Cardiac fibroblast (primary cell): Measurements from ENCODE around the gene MYH15.

Experiments
- DNase-seq, 2 donors: peaks; one replicate each; pipeline versions ENCODE4 v3.0.0 to v3.0.0-alpha.2; 2010; ENCODE audit warnings: low read depth in 2 of 2
- H3K4me3 ChIP-seq, 2 donors: replicated peaks in 1 of 2; 1 replicate in 1 of 2; 2 replicates in 1 of 2; pipeline ENCODE4 v1.5.1; 2011; ENCODE audit warnings: low read depth in 2 of 2, low read length in 2 of 2, mild to moderate bottlenecking in 2 of 2, moderate library complexity in 1 of 2
- TF ChIP-seq, protein P1 (sequence below): IDR thresholded peaks from one replicate; pipeline ENCODE4 v1.5.1; 2011; ENCODE audit warnings: low read depth, mild to moderate bottlenecking, low read length, inconsistent platforms

The MYH15 gene

DNA sequence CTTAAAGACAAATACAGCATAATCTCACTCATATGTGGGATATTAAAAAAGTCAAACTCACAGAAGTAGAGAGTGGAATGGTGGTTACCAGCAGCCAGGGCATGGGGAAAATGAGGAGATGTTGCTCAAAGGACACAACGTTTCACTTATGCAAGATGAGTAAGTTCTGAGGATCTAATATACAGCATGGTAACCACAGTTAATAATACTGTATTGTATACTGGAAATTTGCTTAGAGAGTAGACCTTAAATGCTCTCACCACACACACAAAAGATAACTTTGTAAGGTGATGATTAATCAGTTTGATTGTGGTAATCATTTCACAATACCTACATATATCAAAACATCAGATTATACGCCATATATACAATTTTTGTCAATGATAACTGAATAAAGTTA is 60.0 kb downstream of the MYH15 start:
- DNase-seq, result no peak
- TF ChIP-seq, protein P1, sequence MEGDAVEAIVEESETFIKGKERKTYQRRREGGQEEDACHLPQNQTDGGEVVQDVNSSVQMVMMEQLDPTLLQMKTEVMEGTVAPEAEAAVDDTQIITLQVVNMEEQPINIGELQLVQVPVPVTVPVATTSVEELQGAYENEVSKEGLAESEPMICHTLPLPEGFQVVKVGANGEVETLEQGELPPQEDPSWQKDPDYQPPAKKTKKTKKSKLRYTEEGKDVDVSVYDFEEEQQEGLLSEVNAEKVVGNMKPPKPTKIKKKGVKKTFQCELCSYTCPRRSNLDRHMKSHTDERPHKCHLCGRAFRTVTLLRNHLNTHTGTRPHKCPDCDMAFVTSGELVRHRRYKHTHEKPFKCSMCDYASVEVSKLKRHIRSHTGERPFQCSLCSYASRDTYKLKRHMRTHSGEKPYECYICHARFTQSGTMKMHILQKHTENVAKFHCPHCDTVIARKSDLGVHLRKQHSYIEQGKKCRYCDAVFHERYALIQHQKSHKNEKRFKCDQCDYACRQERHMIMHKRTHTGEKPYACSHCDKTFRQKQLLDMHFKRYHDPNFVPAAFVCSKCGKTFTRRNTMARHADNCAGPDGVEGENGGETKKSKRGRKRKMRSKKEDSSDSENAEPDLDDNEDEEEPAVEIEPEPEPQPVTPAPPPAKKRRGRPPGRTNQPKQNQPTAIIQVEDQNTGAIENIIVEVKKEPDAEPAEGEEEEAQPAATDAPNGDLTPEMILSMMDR, result no peak
- H3K4me3 ChIP-seq, result no peak overlapping the region

DNA sequence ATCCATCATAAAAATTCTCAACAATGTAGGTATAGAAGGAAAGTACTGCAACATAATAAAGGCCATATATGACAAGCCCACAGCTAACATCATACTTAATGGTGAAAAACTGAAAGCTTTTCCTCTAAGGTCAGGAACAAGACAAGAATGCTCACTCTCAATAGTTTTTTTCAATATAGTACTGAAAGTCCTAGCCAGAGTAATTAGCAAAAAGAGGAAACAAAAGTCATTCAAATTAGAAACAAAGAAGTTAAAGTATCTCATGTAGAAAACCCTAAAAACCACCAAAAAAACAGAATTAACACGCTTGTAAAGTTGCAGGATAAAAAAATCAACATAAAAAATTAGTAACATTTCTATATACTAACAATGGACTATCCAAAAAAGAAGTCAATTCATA is 61.8 kb downstream of the MYH15 start:
- no peak overlapping the region for H3K4me3 ChIP-seq
- TF ChIP-seq, protein P1, result no peak
- no peak for DNase-seq

DNA sequence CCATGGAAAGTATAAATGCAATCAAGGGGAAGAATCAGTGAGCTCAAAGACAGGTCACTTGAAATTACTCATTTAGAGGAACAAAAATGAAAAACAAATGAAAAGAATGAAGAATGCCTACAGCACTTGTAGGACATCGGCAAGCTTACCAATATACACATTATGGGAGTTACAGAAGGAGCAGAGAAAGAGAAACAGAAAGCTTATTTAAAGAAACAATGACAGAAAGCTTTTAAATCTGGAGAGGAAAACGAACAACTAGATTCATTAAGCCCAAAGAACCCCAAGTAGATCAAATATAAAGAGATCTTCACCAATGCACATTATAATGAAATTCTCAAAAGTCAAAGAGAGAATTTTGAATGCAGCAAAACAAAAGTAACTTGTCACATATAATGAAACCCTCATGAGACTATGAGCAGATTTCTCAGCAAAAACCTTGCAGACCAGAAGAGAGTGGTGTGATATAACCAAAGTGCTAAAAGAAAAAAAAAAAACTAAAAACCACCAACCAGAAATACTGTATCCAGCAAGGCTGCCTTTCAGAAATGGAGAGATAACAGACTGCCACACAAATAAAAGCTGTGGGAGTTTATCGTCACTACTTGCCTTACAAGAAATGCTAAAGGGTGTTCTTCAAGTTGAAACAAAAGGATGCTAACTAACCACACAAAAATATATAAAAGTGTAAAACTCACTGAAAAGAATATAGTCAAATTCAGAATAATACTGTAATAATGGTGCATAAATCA is 63.1 kb downstream of the MYH15 start:
- no peak for DNase-seq
- H3K4me3 ChIP-seq, result no peak overlapping the region
- TF ChIP-seq, protein P1, result no peak

DNA sequence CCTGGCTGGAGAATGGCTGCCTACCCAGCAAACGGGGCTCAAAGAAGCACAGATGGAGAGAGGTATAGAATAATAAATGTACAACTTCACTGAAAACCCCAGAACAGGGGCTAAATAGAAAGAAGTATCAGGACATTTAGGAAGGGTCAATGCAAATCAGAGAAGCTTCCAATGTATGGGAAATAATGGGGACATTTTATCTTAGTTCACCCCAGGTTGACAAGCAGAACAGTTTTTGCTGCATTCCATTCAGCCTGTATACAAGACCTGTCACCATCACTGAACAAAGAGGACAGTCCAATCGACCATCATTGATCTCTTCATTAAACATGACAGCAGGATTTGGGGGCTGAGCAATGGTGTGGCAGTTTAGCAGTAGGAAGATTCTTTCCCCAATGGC is 68.1 kb downstream of the MYH15 start:
- H3K4me3 ChIP-seq, result no peak overlapping the region
- DNase-seq, result no peak
- TF ChIP-seq, protein P1, result no peak

DNA sequence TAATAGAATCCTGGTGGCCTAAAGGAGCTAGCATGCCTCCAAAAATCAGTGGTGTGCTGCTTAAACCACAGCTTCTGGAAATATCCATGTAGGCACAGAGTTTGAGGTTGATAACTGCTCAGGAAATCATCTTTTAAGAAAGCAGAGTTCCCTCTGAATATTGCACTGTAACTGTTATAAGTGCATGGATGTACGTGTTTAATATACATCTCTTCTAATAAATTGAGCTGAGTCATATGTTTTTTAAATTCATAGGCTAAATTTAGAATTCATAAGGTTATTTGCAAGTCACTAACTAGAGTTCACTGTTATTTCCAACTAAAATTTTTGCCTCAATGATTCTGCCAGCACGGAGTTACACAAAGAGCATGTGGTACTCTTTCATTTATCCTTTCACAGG is 68.9 kb downstream of the MYH15 start:
- no peak for DNase-seq
- no peak overlapping the region for H3K4me3 ChIP-seq
- TF ChIP-seq, protein P1, result no peak

DNA sequence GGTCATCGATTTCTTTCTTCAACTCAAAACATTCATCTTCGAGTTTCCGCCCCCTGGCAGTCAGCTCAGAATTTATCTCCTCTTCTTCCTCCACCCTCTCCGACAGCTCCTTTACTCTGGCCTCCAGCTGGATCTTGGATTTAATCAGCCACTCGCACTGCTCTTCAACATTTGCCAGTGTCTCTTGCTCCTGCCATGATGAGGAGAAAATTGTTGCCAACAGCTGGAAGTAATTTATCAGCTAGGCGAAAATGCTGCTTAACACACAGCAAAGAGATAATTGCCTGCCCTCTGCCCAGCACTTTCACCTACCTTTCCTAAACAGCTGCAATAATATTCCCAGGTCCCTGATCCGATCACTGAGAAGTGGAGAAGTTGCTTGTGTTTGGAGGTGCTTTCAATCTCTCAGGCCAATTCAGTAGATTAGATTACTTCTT is 69.3 kb downstream of the MYH15 start:
- TF ChIP-seq, protein P1, result no peak
- no peak for DNase-seq
- H3K4me3 ChIP-seq, result no peak overlapping the region

DNA sequence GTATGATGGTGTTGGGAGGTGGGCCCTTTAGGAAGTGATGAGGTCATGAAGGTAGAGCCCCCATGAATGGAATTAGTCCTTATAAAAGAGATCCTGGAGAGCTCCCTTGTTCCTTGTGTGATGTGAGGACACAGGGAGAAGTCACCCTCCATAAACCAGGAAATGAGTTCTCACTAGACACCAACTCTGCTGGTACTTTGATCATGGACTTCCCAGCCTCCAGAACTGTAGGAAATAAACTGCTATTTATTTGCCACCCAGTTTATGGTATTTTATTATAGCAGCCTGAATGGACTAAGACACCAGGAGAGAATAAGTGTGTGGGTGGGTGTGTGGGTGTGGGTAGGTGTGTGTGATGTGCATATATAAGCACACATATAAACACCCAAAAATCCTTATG is 71.9 kb downstream of the MYH15 start:
- TF ChIP-seq, protein P1, result no peak
- no peak for DNase-seq
- H3K4me3 ChIP-seq, result no peak overlapping the region
